Body of pancreas (tissue), 4 donors: ENCODE data around the gene ZFP3. TPM values are rescaled to one million over a fixed set of nuclear protein-coding genes. Genes with fewer than 3 reads are reported as not detected.
"Not testable (repeated sequence)": the region's sequence is repeated elsewhere in the genome, so short reads cannot be mapped to it uniquely, and the experiment has no call there.

ENCODE experiments used
- ATAC-seq: fragments of 150-250 bp; one replicate; pipeline ENCODE4 v1.9.1; 2016
- DNase-seq, 4 donors: peaks; one replicate each; pipeline ENCODE4 v3.0.0-alpha.2; 2019
- H3K27ac ChIP-seq, 4 donors: fragments of 200-600 bp; sonication (generic); 1 replicate in 3 of 4; 2 replicates in 1 of 4; pipeline versions ENCODE4 v1.5.1 to v1.6.1; 2016 to 2019; ENCODE audit warnings: mild to moderate bottlenecking in 1 of 4, mixed read lengths in 1 of 4, moderate library complexity in 1 of 4
- H3K27me3 ChIP-seq, 2 donors: fragments of 200-600 bp; sonication (generic); one replicate each; pipeline ENCODE4 v1.6.0; 2016; ENCODE audit warnings: mild to moderate bottlenecking in 1 of 2
- H3K36me3 ChIP-seq, 2 donors: fragments of 200-600 bp; sonication (generic); replicated peaks in 1 of 2; 2 replicates each; pipeline ENCODE4 v1.5.1; 2016; ENCODE audit warnings: low read depth in 2 of 2; ENCODE audit not compliant: insufficient read depth in 1 of 2
- H3K4me1 ChIP-seq: fragments of 200-600 bp; sonication (generic); one replicate; pipeline ENCODE4 v1.6.0; 2016
- H3K4me3 ChIP-seq, 2 donors: fragments of 200-600 bp; sonication (generic); 1 replicate in 1 of 2; 2 replicates in 1 of 2; pipeline ENCODE4 v1.5.1; 2016 to 2019
- H3K9me3 ChIP-seq, 3 donors: fragments of 200-600 bp; sonication (generic); 1 replicate in 2 of 3; 2 replicates in 1 of 3; pipeline ENCODE4 v1.5.1; 2016
- CTCF ChIP-seq, 7 experiments: fragments of 450-650 bp in 4 of 7; fragments of 200-600 bp in 3 of 7; sonication (generic) in 3 of 7; IDR thresholded peaks; one replicate each; pipeline ENCODE4 v1.5.1; 2016 to 2019; ENCODE audit warnings: antibody characterized with exemption in 7 of 7
- POLR2A ChIP-seq, 3 donors: fragments of 450-650 bp; IDR thresholded peaks; one replicate each; pipeline ENCODE4 v1.6.1; 2016; ENCODE audit warnings: antibody characterized with exemption in 3 of 3, mild to moderate bottlenecking in 2 of 3
- WGBS, 2 donors: methylation state at CpG; one replicate each; pipeline ENCODE4 v1.1.5; 2017; 5-methylcytosine and 5-hydroxymethylcytosine counted together
- intact Hi-C: fragments of 100-400 bp; cut with DNase I; formaldehyde crosslinking; loops from one replicate; pipeline ENCODE4 v1.15.1; 2023
- total RNA-seq, 2 donors: library from RNA; depleted of rRNA; stranded (reverse); fragments of >200 nt; gene quantifications; one replicate each; pipeline ENCODE4 v1.1.0, GENCODE V29; 2016

ZFP3 gene
- total RNA-seq, 2 donors from 2014 or later = 5.3 to 5.4 TPM

GRCh38 chr17:5050278-5050677, 28.0 kb upstream of the ZFP3 start:
- Histone ChIP-seq H3K9me3 (no peaks in the 10 kb centered on the region), H3K4me1 (no peaks in the 10 kb centered on the region), H3K36me3 (no peaks in the 10 kb centered on the region), H3K27ac (no peak overlapping the region), H3K4me3 (no peak overlapping the region), H3K27me3 (no peaks in the 10 kb centered on the region)
- DNase-seq = peak in 1 of 4 donors; percentile 10
- TF ChIP-seq POLR2A (IDR thresholded peaks at IDR 0.05) (no peak), CTCF (IDR thresholded peaks at IDR 0.05) (no peak)
- ATAC-seq = no peak
- intact Hi-C loops = no loop called here
- WGBS, 2 donors = 67 to 77% methylated on average over 9 of the region's 9 CpGs

GRCh38 chr17:5055543-5055942, 22.7 kb upstream of the ZFP3 start:
- intact Hi-C loops = no loop called here

GRCh38 chr17:5065227-5065744, 13.0 kb upstream of the ZFP3 start:
- H3K9me3 ChIP-seq = no peaks in the 10 kb centered on the region
- H3K27me3 ChIP-seq = no peaks in the 10 kb centered on the region
- ATAC-seq (no peak), DNase-seq (no peak)
- H3K4me3 ChIP-seq = no peak overlapping the region
- H3K27ac ChIP-seq = no peak overlapping the region
- H3K4me1 ChIP-seq = no peaks in the 10 kb centered on the region
- intact Hi-C loops = loop anchor here (10.0 kb wide), 1 partner anchor 150 kb away; no protein-coding TSS in a partner anchor
- TF ChIP-seq CTCF (IDR thresholded peaks at IDR 0.05) (no peak), POLR2A (IDR thresholded peaks at IDR 0.05) (no peak)
- no peaks in the 10 kb centered on the region for H3K36me3 ChIP-seq
- 69 to 73% methylated on average over 1 of the region's 1 CpG for WGBS, 2 donors

More at GRCh38 chr17:5055543-5055942, 22.7 kb upstream of the ZFP3 start:
- no peak overlapping the region for H3K4me3 ChIP-seq
- no peaks in the 10 kb centered on the region for H3K27me3 ChIP-seq
- no peaks in the 10 kb centered on the region for H3K4me1 ChIP-seq
- ATAC-seq (no peak), DNase-seq (no peak)
- WGBS, 2 donors = 83 to 84% methylated on average over 9 of the region's 10 CpGs
- H3K27ac ChIP-seq = no peak overlapping the region
- TF ChIP-seq POLR2A (IDR thresholded peaks at IDR 0.05) (no peak), CTCF (IDR thresholded peaks at IDR 0.05) (no peak)
- H3K36me3 ChIP-seq = no peaks in the 10 kb centered on the region
- no peaks in the 10 kb centered on the region for H3K9me3 ChIP-seq

- WGBS, 2 donors = 84 to 96% methylated on average over 3 of the region's 3 CpGs
- TF ChIP-seq CTCF (IDR thresholded peaks at IDR 0.05) (no peak), POLR2A (IDR thresholded peaks at IDR 0.05) (no peak)
- Histone ChIP-seq H3K27ac (no peak overlapping the region), H3K36me3 (no peaks in the 10 kb centered on the region), H3K9me3 (no peaks in the 10 kb centered on the region), H3K4me3 (no peak overlapping the region), H3K27me3 (no peaks in the 10 kb centered on the region), H3K4me1 (no peaks in the 10 kb centered on the region)
- DNase-seq (no peak), ATAC-seq (no peak)
- intact Hi-C loops = loop anchor here (10.0 kb wide), 1 partner anchor 153 kb away; no protein-coding TSS in a partner anchor
Observed at GRCh38 chr17:5068236-5068635, 10.0 kb upstream of the ZFP3 start.

- Histone ChIP-seq H3K4me1 (no peaks in the 10 kb centered on the region), H3K27me3 (no peaks in the 10 kb centered on the region), H3K27ac (no peak overlapping the region), H3K9me3 (no peaks in the 10 kb centered on the region), H3K36me3 (no peaks in the 10 kb centered on the region), H3K4me3 (no peak overlapping the region)
- TF ChIP-seq CTCF (IDR thresholded peaks at IDR 0.05) (no peak), POLR2A (IDR thresholded peaks at IDR 0.05) (no peak)
- DNase-seq = no peak
- ATAC-seq = no peak
- intact Hi-C loops = loop anchor here (10.0 kb wide), 1 partner anchor 155 kb away; no protein-coding TSS in a partner anchor
- WGBS, 2 donors = 61 to 62% methylated on average over 4 of the region's 4 CpGs
Observed at GRCh38 chr17:5069724-5070123, 8.5 kb upstream of the ZFP3 start.

- 64 to 82% methylated on average over 4 to 5 of the region's 5 CpGs for WGBS, 2 donors
- H3K27me3 ChIP-seq, H3K36me3 ChIP-seq, H3K27ac ChIP-seq, H3K9me3 ChIP-seq, H3K4me3 ChIP-seq, ATAC-seq, DNase-seq, intact Hi-C loops: not testable (repeated sequence)
- H3K4me1 ChIP-seq = peaks cover 23% of the 10 kb centered on the region
Observed at GRCh38 chr17:5075472-5075871, 2.8 kb upstream of the ZFP3 start.

GRCh38 chr17:5077275-5077674, 992 bp upstream of the ZFP3 start:
- 94 to 97% methylated on average over 24 of the region's 24 CpGs for WGBS, 2 donors
- H3K9me3 ChIP-seq, H3K36me3 ChIP-seq, intact Hi-C loops, ATAC-seq, H3K27me3 ChIP-seq, H3K4me3 ChIP-seq, DNase-seq: not testable (repeated sequence)
- H3K4me1 ChIP-seq = peaks cover 23% of the 10 kb centered on the region
- peak overlapping the region in 2 of 4 donors; percentile 75 to 78 for H3K27ac ChIP-seq
